ENCODE data around the gene OR8B8. TPM values are rescaled to one million over a fixed set of nuclear protein-coding genes. Genes with fewer than 3 reads are reported as not detected.

The OR8B8 gene
- total RNA-seq, 2 experiments from 2014 or later = not detected

Other genes starting within 250 kb of the OR8B8 start
- not detected for gene OR8G1, start 204.6 kb downstream of the OR8B8 start, total RNA-seq
- not detected for gene OR8G5, start 189.3 kb downstream of the OR8B8 start, total RNA-seq
- gene OR8D1, start 131.7 kb downstream of the OR8B8 start, total RNA-seq = not detected
- not detected for gene OR8D2, start 125.5 kb downstream of the OR8B8 start, total RNA-seq
- gene OR8B2, start 61.2 kb downstream of the OR8B8 start, total RNA-seq = not detected
- not detected for gene OR8B3, start 46.7 kb downstream of the OR8B8 start, total RNA-seq
- not detected for gene OR8B4, start 20.8 kb downstream of the OR8B8 start, total RNA-seq
- not detected for gene OR8B12, start 98.0 kb upstream of the OR8B8 start, total RNA-seq
- not detected for gene OR8A1, start 124.3 kb upstream of the OR8B8 start, total RNA-seq
- gene PANX3, start 165.7 kb upstream of the OR8B8 start, total RNA-seq = not detected
- 10 to 100 TPM; 33.5 to 34.5 TPM for gene TBRG1, start 177.2 kb upstream of the OR8B8 start, total RNA-seq
- gene SIAE, start 228.0 kb upstream of the OR8B8 start, total RNA-seq = 10 to 100 TPM; 11.8 to 12.1 TPM
- 1 to 10 TPM; 5.0 to 6.7 TPM for gene SPA17, start 228.2 kb upstream of the OR8B8 start, total RNA-seq

Measured in activated CD4-positive, alpha-beta memory T cell treated with anti-CD3 and anti-CD28 coated beads for 36 hours (primary cell).